MM.1S (cell line): ENCODE measurements around the gene SLCO1C1.
A peak's percentile ranks its signal among the peaks of the same experiment; 100 is the strongest.

Experiments used
- DNase-seq: peaks from one replicate; pipeline ENCODE4 v3.0.0-alpha.2; 2015
- H2AFZ ChIP-seq: fragments of 300-600 bp; sonication (generic); 2 replicates; pipeline ENCODE4 v1.6.0; 2016; ENCODE audit warnings: antibody characterized with exemption, low read length
- H3F3A ChIP-seq: fragments of 300-600 bp; sonication (generic); 2 replicates; pipeline ENCODE4 v1.6.1; 2016; ENCODE audit warnings: mild to moderate bottlenecking, antibody characterized with exemption, low read length, moderate library complexity, mixed read lengths; ENCODE audit not compliant: insufficient read depth
- H3K27ac ChIP-seq: fragments of 300-600 bp; sonication (generic); 2 replicates; pipeline ENCODE4 v1.5.1; 2016; ENCODE audit warnings: mild to moderate bottlenecking, low read length
- H3K27me3 ChIP-seq: fragments of 300-600 bp; sonication (generic); replicated peaks from 2 replicates; pipeline ENCODE4 v1.6.0; 2016; ENCODE audit warnings: low read length; ENCODE audit not compliant: insufficient read depth
- H3K36me3 ChIP-seq: fragments of 300-600 bp; sonication (generic); replicated peaks from 2 replicates; pipeline ENCODE4 v1.6.1; 2016; ENCODE audit warnings: mild to moderate bottlenecking, low read length, mixed read lengths; ENCODE audit not compliant: insufficient read depth
- H3K4me1 ChIP-seq: fragments of 300-600 bp; sonication (generic); 2 replicates; pipeline ENCODE4 v1.6.1; 2016; ENCODE audit warnings: low read length, mixed read lengths
- H3K4me2 ChIP-seq: fragments of 300-600 bp; sonication (generic); 2 replicates; pipeline ENCODE4 v1.6.0; 2016; ENCODE audit warnings: low read depth, low read length
- H3K4me3 ChIP-seq: fragments of 300-600 bp; sonication (generic); 2 replicates; pipeline ENCODE4 v1.5.1; 2016; ENCODE audit warnings: low read length, mixed read lengths
- H3K79me2 ChIP-seq: fragments of 300-600 bp; sonication (generic); 2 replicates; pipeline ENCODE4 v1.6.1; 2016; ENCODE audit warnings: mixed run types, low read length, mixed read lengths
- H3K9ac ChIP-seq: fragments of 300-600 bp; sonication (generic); 2 replicates; pipeline ENCODE4 v1.6.1; 2016; ENCODE audit warnings: low read length, mixed read lengths
- H3K9me2 ChIP-seq: fragments of 300-600 bp; sonication (generic); replicated peaks from 2 replicates; pipeline ENCODE4 v1.6.1; 2016; ENCODE audit warnings: mild to moderate bottlenecking, low read length, mixed read lengths; ENCODE audit not compliant: insufficient read depth
- H3K9me3 ChIP-seq: fragments of 300-600 bp; sonication (generic); replicated peaks from 2 replicates; pipeline ENCODE4 v1.6.1; 2016; ENCODE audit warnings: mild to moderate bottlenecking, low read length, mixed read lengths; ENCODE audit not compliant: insufficient read depth
- H4K20me1 ChIP-seq: fragments of 300-600 bp; sonication (generic); 2 replicates; pipeline ENCODE4 v1.6.1; 2016; ENCODE audit warnings: mild to moderate bottlenecking, low read length, moderate library complexity, mixed read lengths; ENCODE audit not compliant: insufficient read depth
- CTCF ChIP-seq: fragments of 300-600 bp; sonication (generic); IDR thresholded peaks from 2 replicates; pipeline ENCODE4 v1.5.1; 2016; ENCODE audit warnings: antibody characterized with exemption, low read length, mixed read lengths
- EZH2 ChIP-seq: fragments of 300-600 bp; sonication (generic); optimal IDR thresholded peaks from 2 replicates; pipeline ENCODE3; 2017; ENCODE audit warnings: low read depth, mild to moderate bottlenecking, antibody characterized with exemption, low read length, mixed read lengths
- EZH2phosphoT487 ChIP-seq: fragments of 300-600 bp; sonication (generic); IDR thresholded peaks from 2 replicates; pipeline ENCODE4 v1.6.1; 2018; ENCODE audit warnings: antibody characterized with exemption, low read length

SLCO1C1 gene

DNA sequence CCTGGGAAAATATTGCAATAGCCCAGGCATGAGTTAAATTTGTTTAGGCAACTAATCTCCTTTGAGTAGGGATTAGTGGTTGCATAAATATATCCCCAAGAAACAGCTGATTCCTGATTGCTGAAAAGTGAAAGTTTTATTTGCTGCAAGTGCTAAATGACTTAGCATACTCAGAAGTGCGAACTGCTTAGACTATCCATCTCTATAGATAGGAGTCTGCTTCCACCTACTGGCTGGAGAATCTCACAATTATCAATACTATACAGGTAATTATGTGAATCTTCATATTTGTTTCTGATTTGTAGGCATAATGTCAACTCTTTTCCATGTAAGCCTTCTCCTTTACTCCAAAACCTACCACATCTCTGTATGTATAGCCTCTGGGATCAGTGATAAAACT lies 103.4 kb downstream of the SLCO1C1 start:
- TF ChIP-seq EZH2phosphoT487 (no peak), EZH2 (no peak), CTCF (peak; percentile 50)
- no peaks in the 10 kb centered on the region for H3K79me2 ChIP-seq
- peaks cover 10% of the 10 kb centered on the region; the same call in 1 of the 2 replicates for H3F3A ChIP-seq
- H3K36me3 ChIP-seq = no peaks in the 10 kb centered on the region
- DNase-seq = peak; percentile 32
- H3K4me1 ChIP-seq = peaks cover 3% of the 10 kb centered on the region; the same call in 1 of the 2 replicates
- H3K9me3 ChIP-seq = no peaks in the 10 kb centered on the region
- peaks cover 4% of the 10 kb centered on the region; the same call in 1 of the 2 replicates for H3K27me3 ChIP-seq
- no peak overlapping the region for H3K27ac ChIP-seq
- H3K9ac ChIP-seq = no peak overlapping the region
- H3K9me2 ChIP-seq = no peaks in the 10 kb centered on the region
- H3K4me3 ChIP-seq = no peak overlapping the region
- H4K20me1 ChIP-seq = peaks cover 3% of the 10 kb centered on the region; the same call in 1 of the 2 replicates
- H3K4me2 ChIP-seq = no peak overlapping the region
- no peak overlapping the region for H2AFZ ChIP-seq

DNA sequence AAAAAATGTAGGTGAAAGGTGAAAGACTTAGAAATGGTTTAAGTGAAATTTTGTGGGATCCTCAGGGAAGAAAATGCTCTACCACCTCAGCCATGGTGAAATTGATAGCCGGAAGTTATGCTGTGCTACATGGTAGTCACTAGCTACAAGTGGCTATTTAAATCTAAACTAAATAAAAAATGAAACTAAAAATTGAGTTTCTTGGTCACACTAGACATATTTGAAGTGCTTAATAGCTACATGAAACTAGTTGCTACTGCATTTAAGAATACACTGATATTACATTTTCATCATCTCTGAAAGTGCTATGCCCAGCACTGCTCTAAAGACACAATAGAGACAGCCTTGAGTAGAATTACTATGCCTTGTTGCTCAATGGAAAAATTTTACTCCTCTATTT lies 105.0 kb downstream of the SLCO1C1 start:
- no peaks in the 10 kb centered on the region for H3K79me2 ChIP-seq
- no peaks in the 10 kb centered on the region for H3K36me3 ChIP-seq
- TF ChIP-seq EZH2phosphoT487 (no peak), CTCF (no peak), EZH2 (no peak)
- peak; percentile 86 for DNase-seq
- H3K27me3 ChIP-seq = peaks cover 4% of the 10 kb centered on the region; the same call in 1 of the 2 replicates
- peaks cover 3% of the 10 kb centered on the region; the same call in 1 of the 2 replicates for H4K20me1 ChIP-seq
- no peak overlapping the region for H2AFZ ChIP-seq
- peaks cover 10% of the 10 kb centered on the region; the same call in 1 of the 2 replicates for H3F3A ChIP-seq
- no peaks in the 10 kb centered on the region for H3K9me2 ChIP-seq
- H3K9me3 ChIP-seq = no peaks in the 10 kb centered on the region
- H3K4me1 ChIP-seq = peaks cover 3% of the 10 kb centered on the region; the same call in 1 of the 2 replicates
- no peak overlapping the region for H3K27ac ChIP-seq
- no peak overlapping the region for H3K4me3 ChIP-seq
- no peak overlapping the region for H3K9ac ChIP-seq
- peak overlapping the region; percentile 17; the same call in 1 of the 2 replicates for H3K4me2 ChIP-seq

DNA sequence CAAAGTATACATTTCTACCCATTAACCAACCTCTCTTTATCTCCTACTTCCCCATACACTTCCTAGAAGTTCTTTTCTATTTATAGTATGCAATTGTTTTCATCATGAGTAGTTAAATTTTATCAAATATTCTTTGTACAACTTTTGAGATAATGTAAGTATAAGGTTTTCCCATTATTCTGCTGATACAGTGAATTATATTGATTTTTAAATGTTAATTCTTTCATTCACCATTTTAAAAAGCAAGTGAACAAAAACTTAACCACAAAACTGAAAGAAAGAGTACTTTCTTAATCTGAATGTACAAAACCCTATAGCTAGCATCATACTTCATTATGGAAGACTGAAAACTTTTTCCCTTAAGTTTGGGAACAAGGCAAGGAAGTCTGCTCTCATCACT lies 105.9 kb downstream of the SLCO1C1 start:
- Histone ChIP-seq H3K4me2 (no peak overlapping the region), H3K79me2 (no peaks in the 10 kb centered on the region), H3K9ac (no peak overlapping the region), H2AFZ (no peak overlapping the region), H3F3A (peaks cover 10% of the 10 kb centered on the region; the same call in 1 of the 2 replicates), H3K9me3 (no peaks in the 10 kb centered on the region), H3K4me1 (peaks cover 3% of the 10 kb centered on the region; the same call in 1 of the 2 replicates), H3K27ac (no peak overlapping the region), H3K27me3 (peaks cover 4% of the 10 kb centered on the region; the same call in 1 of the 2 replicates), H4K20me1 (peaks cover 3% of the 10 kb centered on the region; the same call in 1 of the 2 replicates), H3K36me3 (no peaks in the 10 kb centered on the region), H3K9me2 (no peaks in the 10 kb centered on the region), H3K4me3 (no peak overlapping the region)
- no peak for DNase-seq
- no peak for TF ChIP-seq CTCF
- no peak for TF ChIP-seq EZH2phosphoT487
- no peak for TF ChIP-seq EZH2
